NCI-H146 treated with DMSO at 0.1 percent for 48 hours (cell line): ENCODE measurements around the gene LRP1.

Experiments used
- DNase-seq: peaks from one replicate; lab custom pipeline; 2025; ENCODE audit not compliant: unreplicated experiment; lab: John Stamatoyannopoulos, UW

The LRP1 gene

DNA sequence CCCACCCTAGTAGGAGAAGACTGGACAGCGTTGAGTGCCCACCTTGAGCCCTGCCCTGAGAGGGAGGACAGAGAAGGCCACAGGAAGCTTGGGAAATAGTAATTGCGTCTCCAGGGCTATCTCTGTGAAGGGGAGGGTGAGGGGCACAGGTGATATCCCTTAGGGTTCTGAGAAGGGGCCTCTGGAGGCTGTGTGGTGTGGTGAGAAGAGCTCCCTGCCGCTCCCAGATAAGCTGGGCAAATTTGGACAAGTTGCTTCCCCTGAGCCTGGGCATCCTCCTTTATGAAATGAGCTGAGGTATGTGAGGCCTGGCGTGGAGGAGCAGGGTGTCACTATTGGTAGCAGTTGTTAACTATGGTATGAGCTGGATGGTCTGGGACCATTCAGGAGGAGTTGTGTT lies 42.6 kb downstream of the LRP1 start:
- DNase-seq: no peak

DNA sequence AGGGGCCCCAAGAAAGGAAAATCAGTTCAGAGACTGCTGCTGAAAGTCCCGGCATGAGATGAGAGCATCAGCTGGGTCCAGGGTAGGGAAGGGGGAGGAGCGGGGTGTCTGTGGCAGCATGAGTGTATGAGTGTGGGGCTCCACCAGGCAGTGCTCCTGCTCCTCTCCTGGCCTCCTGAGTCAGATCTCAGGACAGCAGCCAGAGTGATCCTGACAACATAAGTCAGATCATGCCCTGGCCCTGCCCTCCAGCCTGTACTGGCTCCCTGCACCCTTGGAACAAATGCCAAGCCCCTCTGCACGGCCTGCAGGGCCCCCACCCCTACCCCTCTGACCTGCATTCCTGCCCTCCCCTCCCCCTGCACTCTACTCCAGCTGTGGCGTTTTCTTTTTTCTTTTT lies 43.4 kb downstream of the LRP1 start:
- no peak for DNase-seq

DNA sequence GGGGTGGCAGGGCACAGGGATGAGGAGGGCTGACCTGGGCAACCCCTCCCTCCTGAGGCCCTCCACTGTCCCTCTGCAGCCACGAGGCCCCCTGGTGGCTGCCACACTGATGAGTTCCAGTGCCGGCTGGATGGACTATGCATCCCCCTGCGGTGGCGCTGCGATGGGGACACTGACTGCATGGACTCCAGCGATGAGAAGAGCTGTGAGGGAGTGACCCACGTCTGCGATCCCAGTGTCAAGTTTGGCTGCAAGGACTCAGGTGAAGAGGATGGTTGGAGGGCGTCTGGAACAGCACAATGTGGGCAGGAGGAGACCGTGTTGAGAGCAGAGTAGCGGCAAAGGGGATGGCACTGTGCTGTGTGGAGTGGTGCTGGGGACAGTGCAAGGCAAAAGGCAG lies 44.8 kb downstream of the LRP1 start:
- no peak for DNase-seq

DNA sequence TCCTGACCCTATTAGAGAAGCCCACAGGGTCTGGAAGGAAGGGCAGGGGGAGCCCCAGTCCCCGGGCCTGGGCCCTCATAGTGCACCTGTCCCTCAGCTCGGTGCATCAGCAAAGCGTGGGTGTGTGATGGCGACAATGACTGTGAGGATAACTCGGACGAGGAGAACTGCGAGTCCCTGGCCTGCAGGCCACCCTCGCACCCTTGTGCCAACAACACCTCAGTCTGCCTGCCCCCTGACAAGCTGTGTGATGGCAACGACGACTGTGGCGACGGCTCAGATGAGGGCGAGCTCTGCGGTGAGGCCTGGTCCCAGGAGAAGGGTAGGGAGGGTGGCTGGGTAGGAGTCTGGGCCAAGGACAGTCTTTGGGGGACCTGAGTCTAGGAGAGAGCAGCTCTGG lies 45.4 kb downstream of the LRP1 start:
- DNase-seq: no peak

DNA sequence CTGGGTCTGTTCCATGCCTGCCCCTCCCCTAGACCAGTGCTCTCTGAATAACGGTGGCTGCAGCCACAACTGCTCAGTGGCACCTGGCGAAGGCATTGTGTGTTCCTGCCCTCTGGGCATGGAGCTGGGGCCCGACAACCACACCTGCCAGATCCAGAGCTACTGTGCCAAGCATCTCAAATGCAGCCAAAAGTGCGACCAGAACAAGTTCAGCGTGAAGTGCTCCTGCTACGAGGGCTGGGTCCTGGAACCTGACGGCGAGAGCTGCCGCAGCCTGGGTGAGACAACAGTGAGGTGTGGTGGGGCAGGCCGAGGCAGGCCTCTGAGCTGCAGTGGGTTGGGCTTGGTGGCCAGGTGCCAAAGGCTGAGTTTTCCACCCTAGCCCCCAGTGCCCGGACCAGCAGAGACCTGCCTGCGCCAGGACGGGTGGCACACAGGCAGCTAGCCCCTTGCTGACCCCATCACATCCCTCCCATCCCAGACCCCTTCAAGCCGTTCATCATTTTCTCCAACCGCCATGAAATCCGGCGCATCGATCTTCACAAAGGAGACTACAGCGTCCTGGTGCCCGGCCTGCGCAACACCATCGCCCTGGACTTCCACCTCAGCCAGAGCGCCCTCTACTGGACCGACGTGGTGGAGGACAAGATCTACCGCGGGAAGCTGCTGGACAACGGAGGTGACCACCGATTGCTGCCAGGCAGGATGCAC lies 47.3 kb downstream of the LRP1 start:
- peak; percentile 82 for DNase-seq

DNA sequence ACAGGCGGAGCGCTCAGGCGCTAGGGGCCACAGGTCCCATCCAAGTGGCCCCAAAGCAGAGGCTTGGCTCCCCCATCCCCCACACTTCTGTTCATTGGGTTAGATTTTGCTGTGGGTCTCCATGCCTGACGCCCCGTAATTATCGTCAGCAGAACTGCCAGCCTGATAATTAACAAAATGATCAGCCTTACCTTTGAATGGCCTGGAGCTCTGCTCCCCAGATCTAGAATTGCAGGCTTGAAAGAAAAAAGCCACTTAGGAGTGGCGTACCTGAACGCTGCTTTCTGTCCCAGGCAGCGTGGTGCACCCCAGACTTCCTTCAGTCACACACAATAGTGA lies 47.8 kb downstream of the LRP1 start:
- DNase-seq: no peak

DNA sequence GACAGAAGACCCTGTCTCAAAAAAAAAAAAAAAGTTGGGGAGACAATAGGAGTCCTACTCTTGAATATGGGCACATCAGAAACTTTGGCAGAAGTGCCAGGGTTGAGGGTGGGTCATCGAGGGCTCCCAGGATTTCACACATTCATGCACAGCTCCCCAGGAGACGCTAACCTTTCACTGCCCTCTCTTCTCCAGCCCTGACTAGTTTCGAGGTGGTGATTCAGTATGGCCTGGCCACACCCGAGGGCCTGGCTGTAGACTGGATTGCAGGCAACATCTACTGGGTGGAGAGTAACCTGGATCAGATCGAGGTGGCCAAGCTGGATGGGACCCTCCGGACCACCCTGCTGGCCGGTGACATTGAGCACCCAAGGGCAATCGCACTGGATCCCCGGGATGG lies 48.6 kb downstream of the LRP1 start:
- no peak for DNase-seq

DNA sequence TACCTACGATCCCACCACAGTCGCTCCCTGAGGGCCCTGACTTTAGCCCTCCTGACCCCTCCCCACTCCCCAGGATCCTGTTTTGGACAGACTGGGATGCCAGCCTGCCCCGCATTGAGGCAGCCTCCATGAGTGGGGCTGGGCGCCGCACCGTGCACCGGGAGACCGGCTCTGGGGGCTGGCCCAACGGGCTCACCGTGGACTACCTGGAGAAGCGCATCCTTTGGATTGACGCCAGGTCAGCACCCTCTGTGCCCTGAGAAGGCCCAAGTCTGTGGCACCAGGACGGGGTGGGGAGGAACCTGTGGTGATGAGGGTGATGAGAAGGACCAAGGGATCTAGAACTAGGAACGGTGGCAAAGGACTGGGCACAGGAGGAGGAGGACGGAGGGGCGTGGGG lies 49.1 kb downstream of the LRP1 start:
- DNase-seq: no peak

DNA sequence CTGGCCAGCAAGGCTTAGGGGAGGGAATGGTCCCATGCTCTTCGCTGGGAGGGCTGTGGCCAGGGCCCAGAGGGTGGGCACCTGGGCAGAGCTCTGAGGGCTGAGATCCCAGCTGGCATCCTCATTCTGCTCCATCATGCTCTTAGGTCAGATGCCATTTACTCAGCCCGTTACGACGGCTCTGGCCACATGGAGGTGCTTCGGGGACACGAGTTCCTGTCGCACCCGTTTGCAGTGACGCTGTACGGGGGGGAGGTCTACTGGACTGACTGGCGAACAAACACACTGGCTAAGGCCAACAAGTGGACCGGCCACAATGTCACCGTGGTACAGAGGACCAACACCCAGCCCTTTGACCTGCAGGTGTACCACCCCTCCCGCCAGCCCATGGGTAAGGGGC lies 49.9 kb downstream of the LRP1 start:
- DNase-seq: no peak

DNA sequence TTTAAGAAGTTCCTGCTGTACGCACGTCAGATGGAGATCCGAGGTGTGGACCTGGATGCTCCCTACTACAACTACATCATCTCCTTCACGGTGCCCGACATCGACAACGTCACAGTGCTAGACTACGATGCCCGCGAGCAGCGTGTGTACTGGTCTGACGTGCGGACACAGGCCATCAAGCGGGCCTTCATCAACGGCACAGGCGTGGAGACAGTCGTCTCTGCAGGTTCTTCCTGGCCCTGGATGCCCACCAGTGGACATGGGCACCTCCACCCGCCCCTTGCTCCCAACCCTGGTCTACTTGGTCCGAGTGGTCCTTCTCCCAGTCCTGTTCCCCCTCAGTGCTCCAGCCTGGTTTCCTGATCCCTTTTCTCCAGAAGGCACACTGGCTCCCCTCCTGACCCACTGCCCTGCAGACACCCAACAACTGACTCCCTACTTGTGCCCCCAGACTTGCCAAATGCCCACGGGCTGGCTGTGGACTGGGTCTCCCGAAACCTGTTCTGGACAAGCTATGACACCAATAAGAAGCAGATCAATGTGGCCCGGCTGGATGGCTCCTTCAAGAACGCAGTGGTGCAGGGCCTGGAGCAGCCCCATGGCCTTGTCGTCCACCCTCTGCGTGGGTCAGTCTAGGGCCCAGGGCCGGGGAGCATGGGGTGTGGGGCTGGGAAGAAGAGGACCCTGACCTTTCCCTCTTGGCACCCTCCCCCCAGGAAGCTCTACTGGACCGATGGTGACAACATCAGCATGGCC lies 51.2 kb downstream of the LRP1 start:
- DNase-seq: no peak

DNA sequence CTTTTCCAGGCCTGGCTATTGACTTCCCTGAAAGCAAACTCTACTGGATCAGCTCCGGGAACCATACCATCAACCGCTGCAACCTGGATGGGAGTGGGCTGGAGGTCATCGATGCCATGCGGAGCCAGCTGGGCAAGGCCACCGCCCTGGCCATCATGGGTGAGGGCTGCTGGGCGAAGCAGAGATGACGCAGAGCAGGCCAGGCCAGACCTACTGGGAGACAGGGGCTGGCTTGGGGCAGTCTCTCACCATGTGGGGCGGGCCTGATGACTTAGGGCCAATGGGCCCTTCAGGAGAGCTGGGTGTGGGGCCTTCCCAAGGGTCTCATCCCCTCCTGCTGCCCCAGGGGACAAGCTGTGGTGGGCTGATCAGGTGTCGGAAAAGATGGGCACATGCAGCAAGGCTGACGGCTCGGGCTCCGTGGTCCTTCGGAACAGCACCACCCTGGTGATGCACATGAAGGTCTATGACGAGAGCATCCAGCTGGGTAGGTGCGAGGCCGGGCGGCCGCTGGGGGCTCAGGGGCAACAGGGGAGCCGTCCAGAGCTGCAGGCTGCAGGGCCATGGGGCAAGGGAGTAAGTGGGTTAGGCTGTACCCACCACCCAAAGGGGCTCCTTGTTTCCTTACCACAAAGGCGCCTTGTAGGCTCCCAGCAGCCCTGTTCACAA lies 52.2 kb downstream of the LRP1 start:
- DNase-seq: no peak

DNA sequence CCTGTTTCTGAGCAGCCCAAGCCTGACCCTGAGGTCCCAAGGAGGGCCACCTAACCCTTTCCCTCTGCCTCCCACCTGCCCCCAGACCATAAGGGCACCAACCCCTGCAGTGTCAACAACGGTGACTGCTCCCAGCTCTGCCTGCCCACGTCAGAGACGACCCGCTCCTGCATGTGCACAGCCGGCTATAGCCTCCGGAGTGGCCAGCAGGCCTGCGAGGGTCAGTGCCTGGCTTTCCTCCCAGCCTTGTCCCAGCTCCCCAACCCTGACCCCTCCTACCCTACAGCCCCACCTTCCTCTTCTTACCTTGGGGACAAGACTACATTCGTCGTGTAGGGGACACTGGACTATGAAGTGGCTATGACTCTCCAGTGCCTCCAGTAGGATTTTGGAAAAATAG lies 52.8 kb downstream of the LRP1 start:
- DNase-seq: no peak

DNA sequence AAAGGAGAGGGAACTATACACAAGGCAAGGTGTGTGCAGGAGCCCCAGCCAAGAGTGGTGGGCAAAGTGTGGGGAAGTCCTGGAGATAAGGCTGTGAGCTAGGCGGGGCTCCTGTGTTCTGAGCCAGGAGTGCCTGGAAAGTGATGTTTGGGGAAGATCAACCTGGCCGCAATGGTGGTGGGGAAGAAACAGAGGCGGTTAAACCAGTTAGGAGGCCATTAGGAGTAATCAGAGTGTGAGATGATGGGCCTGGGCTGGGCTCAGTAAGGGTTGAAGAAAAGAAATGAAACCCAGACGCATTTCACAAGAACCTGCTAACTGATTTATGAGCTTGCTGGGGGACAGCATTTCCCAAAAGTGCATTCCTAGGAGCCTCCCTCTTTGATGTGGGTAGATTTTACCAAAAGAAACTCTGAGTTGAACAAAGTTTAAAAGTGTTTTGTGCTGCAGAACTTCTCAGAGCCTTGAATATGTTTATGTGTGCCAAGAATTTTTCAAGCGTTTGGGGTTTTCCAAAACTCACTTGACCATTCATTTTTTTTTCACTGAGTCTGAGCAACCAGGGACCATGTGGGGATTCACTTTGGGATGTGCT lies 53.4 kb downstream of the LRP1 start:
- no peak for DNase-seq

DNA sequence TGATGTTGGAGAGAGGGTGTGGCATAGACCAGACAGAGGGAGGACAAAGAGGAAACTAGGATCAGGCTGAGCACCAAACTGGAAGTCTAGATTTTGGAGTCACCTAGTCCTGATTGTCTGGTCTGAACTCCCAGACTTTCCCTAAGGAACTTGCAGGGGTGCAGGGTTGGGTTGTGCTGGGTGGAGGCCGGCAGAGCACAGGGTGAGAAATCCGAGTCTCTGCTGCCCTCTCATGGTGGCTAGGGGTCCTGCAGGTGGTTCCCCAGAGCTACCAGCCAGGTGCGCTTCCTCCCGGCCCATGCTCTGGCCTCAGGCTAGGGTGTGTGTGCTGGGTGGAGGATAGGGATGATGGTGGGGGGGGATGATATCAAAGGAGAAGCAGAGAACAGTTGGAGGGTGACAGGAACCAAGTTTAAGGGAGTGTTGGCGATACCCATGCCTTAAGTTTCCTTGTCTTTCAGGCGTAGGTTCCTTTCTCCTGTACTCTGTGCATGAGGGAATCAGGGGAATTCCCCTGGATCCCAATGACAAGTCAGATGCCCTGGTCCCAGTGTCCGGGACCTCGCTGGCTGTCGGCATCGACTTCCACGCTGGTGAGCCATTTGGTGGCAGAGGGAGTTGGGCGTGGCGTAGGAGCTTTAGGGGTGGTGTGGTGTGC lies 54.8 kb downstream of the LRP1 start:
- DNase-seq: peak; percentile 51

DNA sequence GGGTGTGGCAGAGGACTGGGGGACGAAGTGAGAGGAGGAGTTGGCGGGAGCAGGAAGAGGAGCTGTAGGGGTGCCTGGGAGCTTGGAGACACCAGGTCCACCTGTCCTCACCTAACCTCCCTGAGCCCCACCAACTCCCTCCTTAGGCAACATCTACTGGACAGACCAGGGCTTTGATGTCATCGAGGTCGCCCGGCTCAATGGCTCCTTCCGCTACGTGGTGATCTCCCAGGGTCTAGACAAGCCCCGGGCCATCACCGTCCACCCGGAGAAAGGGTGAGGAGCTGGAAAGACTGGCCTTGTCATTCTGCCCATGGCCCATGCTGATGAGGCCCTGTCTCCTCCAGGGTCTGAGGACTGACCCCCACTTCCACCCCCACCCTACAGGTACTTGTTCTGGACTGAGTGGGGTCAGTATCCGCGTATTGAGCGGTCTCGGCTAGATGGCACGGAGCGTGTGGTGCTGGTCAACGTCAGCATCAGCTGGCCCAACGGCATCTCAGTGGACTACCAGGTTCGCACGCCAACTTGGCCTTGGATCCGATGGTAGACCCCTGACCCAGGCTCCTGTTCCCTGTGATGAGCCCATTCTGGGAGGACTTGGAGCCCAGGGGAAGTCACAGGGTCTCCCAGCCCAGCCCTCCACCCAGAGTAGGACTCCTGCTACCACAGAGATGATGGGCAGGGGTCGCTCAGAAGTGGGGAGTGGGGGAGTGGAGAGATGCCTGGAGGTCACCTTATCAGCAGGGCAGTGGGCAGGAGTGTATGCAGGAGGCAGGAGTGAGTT lies 55.8 kb downstream of the LRP1 start:
- DNase-seq: no peak

DNA sequence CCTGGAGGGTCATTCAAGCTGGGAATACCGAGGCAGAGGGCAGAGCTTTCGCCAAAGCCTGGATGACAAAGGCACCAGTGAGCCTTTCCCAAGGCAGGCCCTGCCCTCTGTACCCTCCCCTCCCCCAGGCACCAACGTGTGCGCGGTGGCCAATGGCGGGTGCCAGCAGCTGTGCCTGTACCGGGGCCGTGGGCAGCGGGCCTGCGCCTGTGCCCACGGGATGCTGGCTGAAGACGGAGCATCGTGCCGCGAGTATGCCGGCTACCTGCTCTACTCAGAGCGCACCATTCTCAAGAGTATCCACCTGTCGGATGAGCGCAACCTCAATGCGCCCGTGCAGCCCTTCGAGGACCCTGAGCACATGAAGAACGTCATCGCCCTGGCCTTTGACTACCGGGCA lies 57.1 kb downstream of the LRP1 start:
- no peak for DNase-seq

DNA sequence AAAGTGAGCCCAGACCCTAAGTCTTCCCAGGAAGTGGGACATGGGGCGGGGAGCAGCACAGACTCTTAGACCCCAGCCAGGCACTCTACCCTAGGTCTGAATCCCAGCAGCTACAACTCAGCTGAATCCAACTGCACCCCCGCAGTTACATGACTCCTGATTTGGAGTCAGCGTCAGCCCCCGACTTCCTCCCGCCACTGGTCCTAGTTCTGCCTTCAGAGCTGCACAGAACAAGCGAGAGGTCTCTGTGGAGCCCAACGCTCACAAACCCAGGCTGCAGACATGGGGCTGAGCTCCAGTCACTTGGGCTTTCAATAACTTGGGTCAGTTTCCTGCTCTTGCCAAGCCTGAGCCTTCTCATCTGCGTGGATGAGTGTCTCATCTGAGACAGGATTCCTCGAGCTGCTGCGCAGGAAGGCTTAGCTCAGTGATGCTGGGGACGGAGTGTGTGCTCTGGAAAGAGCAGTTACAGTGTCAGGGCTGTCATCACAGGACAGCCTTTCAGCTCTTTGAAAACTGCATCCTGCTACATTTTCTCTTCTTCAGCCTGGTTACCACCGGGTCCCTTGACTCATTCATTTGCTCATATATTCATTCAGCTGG lies 57.7 kb downstream of the LRP1 start:
- no peak for DNase-seq

DNA sequence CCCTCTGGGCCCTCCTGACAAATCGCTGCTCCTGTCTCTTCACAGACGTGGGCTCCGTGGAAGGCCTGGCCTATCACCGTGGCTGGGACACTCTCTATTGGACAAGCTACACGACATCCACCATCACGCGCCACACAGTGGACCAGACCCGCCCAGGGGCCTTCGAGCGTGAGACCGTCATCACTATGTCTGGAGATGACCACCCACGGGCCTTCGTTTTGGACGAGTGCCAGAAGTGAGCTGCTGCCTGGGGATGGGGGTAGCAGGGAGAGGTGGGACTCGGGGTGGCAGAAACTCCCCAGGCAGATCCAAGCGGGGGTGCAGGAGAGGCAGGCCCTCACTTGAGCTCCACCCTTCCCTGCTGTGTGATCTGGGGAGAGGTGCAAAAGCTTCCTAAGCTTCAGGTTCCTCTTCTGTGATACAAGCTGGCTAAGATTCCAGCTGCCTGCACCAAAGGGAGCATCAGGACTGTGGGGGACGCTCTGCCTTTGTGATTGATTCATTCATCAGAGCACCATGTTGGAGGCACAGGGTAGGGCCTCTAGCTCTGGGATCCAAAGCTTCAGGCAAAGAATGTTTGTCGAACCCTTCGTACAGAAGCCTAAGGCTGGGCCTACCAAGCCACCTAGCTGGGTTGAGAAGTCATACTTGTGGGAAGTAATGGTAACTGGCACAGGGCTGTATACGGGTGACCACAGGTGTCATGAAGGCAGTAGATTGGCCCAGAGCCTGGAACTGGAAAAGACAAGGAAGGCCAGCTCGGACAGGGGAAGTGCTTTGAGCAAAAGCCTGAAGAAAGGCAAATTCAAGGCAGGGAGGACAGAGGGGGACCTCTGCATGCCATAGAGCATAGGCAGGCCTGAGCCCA lies 59.2 kb downstream of the LRP1 start:
- no peak for DNase-seq

DNA sequence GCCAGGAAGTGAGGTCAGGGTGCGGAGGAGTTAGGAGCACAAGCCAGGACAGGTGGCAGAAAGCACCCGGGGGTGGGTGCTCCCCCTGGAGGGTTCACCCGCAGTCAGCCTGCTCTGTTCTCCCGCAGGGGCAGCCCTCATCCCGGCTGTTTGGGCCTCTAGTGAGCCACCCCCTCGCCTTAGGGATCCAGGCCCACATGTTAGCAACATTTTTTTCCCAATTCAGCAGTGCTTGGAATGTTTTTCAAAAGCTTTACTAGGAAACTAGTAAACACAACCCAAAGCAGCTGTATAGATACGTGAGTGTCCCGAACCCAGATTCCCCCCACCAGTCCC lies 59.8 kb downstream of the LRP1 start:
- no peak for DNase-seq

DNA sequence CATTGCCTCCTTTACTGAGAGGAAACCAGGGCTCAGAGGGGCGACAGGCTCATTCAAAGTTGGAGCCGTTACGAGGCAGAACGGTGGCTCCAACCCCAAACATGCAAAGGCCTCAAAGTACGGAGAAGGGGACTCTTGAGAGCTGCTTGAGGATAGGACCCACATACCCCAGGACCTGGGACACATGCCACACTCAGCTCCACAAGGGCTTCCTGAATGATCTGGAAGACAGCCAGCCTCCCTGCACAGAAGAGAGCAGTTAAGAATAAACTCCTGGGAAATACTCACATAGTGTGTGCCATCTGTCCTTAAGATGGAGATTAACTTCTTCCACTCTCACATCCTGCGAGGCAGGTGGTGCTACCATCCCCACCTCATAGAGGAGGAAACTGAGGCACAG lies 61.8 kb downstream of the LRP1 start:
- no peak for DNase-seq
